Dedifferentiated amniotic fluid mesenchymal stem cell (primary cell): ENCODE results near the gene PTPN5.
A peak's percentile ranks its signal among the peaks of the same experiment; 100 is the strongest.

Experiments used
- DNase-seq: peaks from one replicate; pipeline ENCODE4 v3.0.0-alpha.2; 2016; ENCODE audit errors: extremely low spot score

PTPN5 gene

GRCh38 chr11:18773104-18773503 is 18.5 kb downstream of the PTPN5 start:
- no peak for DNase-seq

DNA sequence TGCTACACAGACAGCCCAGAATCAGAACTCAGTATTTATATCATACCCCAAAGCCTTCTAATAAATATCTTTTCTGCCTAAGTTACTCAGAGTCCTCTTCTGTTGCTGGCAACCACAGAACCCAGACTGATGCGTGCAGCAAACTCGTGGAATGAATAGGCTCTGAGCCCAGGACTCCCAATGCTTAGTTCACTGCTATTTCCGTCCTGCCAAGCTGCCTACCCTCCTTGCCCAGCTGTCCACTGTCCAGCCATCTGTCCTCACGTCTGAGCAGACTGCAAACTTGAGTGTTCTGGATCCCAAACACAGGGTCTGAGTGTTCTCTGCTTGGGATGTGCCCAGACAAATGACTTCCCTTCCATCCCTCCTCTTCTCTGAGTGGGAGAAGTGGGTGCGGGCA is 19.4 kb downstream of the PTPN5 start:
- DNase-seq, result no peak

GRCh38 chr11:18771266-18772035 is 20.1 kb downstream of the PTPN5 start:
- no peak for DNase-seq

GRCh38 chr11:18770479-18771125 is 21.0 kb downstream of the PTPN5 start:
- DNase-seq, result no peak

GRCh38 chr11:18769802-18770456 is 21.7 kb downstream of the PTPN5 start:
- no peak for DNase-seq

GRCh38 chr11:18768978-18769377 is 22.6 kb downstream of the PTPN5 start:
- DNase-seq, result no peak

GRCh38 chr11:18768472-18768901 is 23.1 kb downstream of the PTPN5 start:
- no peak for DNase-seq

- DNase-seq, result no peak
These were observed 25.6 kb downstream of the PTPN5 start for GRCh38 chr11:18766015-18766414.

DNA sequence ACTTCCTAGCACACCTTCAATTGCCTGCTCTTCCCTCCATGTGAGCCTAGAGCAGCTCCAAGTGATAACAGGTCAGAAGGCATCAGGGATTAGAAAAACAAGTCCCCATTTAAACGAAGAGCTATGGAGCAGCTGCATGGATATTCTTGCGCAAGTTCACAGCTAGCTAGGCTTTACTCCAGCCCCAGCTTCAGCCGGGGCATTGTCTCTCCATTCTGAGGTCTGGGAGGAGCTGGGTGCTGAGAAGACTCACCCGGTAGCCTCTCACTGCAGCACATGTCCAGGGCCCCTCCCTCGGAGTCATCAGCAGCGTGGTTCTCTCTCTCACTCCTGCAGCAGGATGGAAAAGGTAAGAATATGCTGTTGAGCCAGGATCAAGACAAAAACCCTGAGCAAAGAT is 26.0 kb downstream of the PTPN5 start:
- no peak for DNase-seq

- DNase-seq, result no peak
These were observed 29.9 kb downstream of the PTPN5 start for GRCh38 chr11:18761741-18762140.

GRCh38 chr11:18761144-18761543 is 30.5 kb downstream of the PTPN5 start:
- DNase-seq, result no peak

DNA sequence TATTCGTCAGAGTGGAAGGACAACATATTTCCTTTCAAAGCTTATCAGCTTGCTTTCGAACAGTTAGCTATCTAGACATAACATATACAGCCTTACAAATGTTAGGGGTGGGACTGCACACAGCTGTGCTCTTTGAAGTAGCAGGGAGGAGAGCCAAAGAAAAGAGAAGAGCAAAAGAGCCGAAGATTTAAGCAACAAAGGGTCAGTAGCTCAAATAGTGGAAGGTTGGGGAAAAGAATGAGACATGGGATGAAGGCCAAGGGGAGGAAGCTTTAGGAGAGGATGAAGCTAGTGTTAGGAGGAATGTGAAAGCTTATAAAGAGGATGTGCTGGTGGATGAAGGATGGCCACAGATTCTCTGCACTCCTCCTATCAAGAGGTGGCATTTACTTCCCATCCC is 33.8 kb downstream of the PTPN5 start:
- DNase-seq, result no peak

DNA sequence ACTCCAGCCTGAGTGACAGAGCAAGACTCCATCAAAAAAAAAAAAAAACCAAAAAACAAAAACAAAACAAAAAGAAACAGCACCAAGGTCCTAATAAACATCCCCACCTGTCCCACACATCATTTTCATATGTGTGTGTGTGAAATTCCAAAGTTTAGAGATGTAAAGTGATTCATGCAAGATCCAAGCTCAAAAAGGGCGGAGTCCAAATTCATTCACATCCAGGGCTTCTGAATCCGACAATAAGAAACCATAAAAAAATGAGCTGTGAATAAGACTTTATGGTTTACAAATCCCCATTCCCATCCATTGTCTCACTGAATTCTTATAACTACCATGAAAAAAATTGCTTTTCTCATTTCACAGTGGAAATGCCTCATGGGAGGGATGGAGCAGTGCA is 34.7 kb downstream of the PTPN5 start:
- DNase-seq, result no peak

GRCh38 chr11:18754308-18754707 is 37.3 kb downstream of the PTPN5 start:
- no peak for DNase-seq

DNA sequence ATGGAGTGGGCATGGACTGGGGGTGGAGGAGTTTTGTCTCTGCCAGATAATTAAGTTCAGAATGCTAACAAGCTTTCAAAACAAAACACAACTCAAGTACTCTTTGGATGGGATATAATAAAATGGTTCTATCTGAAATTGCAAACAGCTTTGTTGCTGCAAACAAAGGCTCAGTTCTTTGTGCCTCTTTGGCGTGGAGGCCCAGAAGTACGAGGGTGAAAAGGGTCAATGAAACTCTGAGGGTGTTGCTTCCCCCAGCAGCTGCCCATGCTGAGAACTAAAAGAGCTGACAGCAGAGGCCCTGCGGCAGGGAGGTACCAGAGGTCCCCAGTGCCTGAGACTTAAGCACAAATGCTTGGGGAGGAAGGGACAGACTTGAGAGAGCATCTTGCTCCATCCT is 39.1 kb downstream of the PTPN5 start:
- DNase-seq, result no peak

DNA sequence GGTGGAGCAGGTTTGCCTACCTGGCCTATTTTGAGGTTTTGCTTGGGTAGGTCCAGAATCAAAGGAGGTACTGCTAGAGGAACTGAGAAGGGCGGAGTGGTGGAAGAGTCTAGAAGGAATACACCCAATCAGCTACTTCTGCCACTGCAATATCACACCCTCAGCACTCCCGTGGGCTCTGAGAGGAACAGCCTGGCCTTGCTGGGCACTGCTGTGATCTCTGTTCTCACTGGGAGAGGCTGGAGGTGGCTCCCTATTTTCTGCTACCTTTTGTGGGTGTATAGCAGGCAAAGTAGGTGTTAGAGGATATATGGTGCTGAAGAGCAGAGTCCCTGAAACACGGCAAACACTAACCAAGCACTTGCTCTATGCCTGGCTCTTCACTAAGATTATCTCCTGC is 40.7 kb downstream of the PTPN5 start:
- DNase-seq, result no peak

- peak; percentile 40 for DNase-seq
These were observed 41.8 kb downstream of the PTPN5 start for GRCh38 chr11:18749681-18750319.

- no peak for DNase-seq
These were observed 42.7 kb downstream of the PTPN5 start for GRCh38 chr11:18748766-18749365.

GRCh38 chr11:18745251-18745650 is 46.3 kb downstream of the PTPN5 start:
- no peak for DNase-seq

GRCh38 chr11:18743900-18744514 is 47.6 kb downstream of the PTPN5 start:
- no peak for DNase-seq

DNA sequence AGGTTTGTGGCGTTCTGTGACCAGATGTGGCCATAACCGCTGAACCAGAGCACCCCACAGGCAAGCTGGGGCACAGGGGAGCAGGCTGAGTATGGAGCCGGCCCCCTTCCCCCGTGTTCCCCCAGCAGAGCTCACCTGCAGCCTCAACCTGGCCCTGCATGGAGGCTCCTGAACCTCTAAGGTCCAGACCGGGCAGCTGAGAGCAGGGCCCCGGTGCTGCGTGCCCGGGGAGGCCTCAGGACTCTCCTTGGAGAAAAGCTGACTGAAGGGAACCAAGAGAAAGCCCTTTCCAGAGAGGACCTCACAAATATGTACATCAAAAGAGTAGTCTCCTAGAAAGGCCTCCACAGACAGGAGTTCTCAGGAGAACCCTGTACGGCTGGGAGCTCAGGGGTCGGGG is 48.2 kb downstream of the PTPN5 start:
- DNase-seq, result no peak

DNA sequence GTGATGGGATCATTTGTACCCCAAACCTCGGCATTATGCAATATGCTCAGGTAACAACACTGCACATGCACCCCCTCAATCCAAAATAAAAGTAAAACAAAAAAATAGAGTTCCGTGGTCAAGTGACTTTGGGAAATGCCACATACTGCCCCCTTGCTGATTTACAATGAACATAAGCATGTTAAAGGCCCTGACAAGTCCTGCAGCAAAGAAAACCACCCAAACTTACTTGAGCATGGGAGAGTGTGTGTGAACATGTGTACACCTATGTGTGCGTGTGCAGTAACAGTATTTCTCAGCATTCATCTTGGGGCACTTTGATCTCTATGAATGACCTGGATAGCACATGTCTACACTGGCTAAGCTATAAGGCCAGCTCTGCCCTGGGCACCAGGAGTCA is 49.8 kb downstream of the PTPN5 start:
- DNase-seq, result no peak
